ENCODE data around the gene GDI1. TPM values are rescaled to one million over a fixed set of nuclear protein-coding genes. Genes with fewer than 3 reads are reported as not detected.

The GDI1 gene
- total RNA-seq, 2 donors from 2014 or later = 157 to 187 TPM

DNA sequence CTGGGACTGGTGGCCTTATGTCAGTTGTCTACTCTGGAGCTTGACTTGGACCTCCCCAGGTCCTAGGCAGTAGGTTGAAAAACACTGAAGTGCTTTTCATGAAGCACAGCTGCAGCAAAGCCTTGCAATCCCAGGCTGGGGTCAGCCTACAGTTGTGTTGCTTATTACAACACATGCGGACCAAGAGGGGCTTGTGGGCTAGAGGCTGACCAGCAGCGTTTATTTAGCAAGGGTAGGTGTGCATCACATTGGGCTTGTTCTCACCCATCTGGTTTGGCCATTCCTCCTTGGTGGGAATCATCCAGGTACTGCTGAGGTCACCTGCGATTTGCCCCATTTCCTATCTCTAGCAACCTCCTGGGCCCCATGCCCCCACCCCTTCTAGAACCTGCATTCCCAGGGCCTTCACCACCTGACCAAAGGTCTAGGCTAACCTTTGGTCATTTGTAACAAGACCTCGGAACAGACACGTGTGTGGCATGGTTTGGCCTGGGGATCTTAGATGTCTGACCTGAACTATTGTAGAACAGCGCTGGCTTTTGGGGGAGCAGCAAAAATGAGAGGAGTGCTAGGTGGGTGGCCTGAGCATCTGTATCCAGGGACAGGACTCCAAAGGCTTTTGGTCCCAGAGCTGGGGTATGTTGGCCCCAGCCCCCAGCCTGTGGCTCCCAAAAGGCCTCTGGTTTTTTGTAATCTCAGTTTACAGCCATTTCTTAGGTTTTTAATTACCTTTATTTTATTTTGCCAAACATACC is 35.7 kb upstream of the GDI1 start:
- Mint-ChIP-seq H3K4me3 (peak overlapping the region; percentile 96), H3K27me3 (peaks cover 0 to 5% of the 10 kb centered on the region in 2 donors), H3K36me3 (peaks cover 16% of the 10 kb centered on the region), H3K4me1 (ENCODE audit: low read depth in 2 of 2) (peaks cover 8 to 21% of the 10 kb centered on the region in 2 donors), H3K9me3 (no peaks in the 10 kb centered on the region), H3K27ac (peak overlapping the region; percentile 96 to 98)
- no peak for DNase-seq (ENCODE audit: low spot score)
- ATAC-seq = no peak

DNA sequence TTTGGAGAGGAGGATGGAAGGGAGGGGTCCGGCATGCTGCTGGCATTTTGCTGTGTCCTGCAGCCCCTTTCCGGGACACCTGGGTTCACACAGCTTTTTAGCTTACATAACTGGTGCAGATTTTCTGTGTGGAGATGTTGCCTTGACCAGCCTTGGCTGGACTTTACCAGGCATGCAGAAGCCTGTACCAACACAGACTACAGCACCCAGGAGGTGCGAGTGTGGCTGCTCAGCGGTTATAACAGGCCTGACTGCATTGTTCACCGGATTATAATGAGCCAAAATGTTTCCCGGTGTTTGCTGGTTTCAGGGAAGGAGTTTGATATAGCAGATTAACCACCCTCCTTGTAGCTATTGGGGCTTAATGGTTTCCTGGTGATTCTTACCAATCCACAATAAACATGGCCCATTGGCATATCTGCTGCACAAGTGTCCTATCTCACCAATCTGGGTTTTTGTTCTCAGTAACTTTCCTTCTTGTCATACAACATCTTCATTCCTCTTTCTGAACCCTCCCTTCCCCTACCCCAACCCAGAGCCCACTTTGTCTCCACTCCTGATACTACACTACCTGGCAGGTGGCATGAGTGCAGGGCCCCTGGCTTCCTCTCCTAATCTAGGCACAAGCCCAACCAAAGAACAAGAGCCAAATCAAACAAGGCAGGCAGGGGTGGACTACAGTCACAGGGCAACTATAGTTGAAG is 34.9 kb upstream of the GDI1 start:
- Mint-ChIP-seq H3K9me3 (no peaks in the 10 kb centered on the region), H3K27me3 (peaks cover 0 to 5% of the 10 kb centered on the region in 2 donors), H3K27ac (no peak overlapping the region), H3K4me3 (no peak overlapping the region), H3K4me1 (ENCODE audit: low read depth in 2 of 2) (peaks cover 8 to 21% of the 10 kb centered on the region in 2 donors), H3K36me3 (peaks cover 16% of the 10 kb centered on the region)
- DNase-seq (ENCODE audit: low spot score) (no peak), ATAC-seq (no peak)

DNA sequence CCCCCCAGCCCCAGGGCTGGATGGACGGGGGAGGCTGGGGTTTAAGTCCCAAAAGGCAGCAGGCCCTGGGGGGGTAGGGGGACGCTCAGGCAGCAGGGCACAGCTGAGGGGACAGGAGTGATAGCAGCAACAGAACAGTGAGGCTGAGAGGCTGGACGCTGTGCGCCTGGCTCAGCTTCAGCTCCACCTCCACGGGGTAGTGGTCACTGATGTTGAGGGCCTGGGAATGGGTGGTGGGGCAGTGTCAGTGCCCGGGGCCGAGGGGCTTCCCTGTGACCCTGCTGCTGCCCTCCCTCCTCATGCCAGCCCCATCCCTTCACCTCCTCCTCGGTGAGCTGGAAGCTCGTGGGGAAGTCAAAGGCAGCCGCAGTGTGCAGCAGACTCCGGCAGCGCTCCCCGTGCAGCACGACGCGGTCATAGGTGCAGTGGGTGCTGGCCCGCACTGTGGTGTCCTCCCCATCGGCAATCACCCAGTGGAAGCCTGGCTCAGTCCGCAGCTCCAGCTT is 34.3 kb upstream of the GDI1 start:
- no peak for ATAC-seq

DNA sequence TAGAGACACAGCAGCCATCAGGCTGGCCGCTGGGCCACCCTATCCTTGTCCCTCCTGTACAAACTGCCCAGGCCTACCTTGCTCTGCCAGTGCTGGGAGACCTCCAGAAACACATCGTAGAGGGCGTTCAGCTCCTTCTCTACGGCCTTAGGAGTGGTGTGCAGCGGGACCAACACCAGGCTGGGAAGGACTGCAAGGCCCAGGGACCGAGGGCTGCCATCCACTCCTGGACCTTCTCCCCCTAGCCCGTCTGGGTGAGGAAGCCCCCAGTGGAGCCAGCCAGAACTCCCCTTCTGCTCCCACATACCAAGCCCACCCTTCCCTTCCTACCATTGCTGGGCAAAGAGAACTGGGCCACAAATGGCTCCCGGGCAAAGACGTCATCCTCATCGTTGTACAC is 33.8 kb upstream of the GDI1 start:
- H3K4me1 Mint-ChIP-seq (ENCODE audit: low read depth in 2 of 2) = peaks cover 8 to 18% of the 10 kb centered on the region in 2 donors
- H3K9me3 Mint-ChIP-seq = no peaks in the 10 kb centered on the region
- peaks cover 0 to 5% of the 10 kb centered on the region in 2 donors for H3K27me3 Mint-ChIP-seq
- ATAC-seq = no peak
- peaks cover 16% of the 10 kb centered on the region for H3K36me3 Mint-ChIP-seq
- H3K4me3 Mint-ChIP-seq = no peak overlapping the region
- H3K27ac Mint-ChIP-seq = no peak overlapping the region
- no peak for DNase-seq (ENCODE audit: low spot score)

More for the DNA sequence above, 34.3 kb upstream of the GDI1 start:
- Mint-ChIP-seq H3K27me3 (peaks cover 0 to 5% of the 10 kb centered on the region in 2 donors), H3K9me3 (no peaks in the 10 kb centered on the region), H3K4me3 (no peak overlapping the region), H3K36me3 (peaks cover 16% of the 10 kb centered on the region), H3K4me1 (ENCODE audit: low read depth in 2 of 2) (peaks cover 8 to 21% of the 10 kb centered on the region in 2 donors), H3K27ac (no peak overlapping the region)
- DNase-seq (ENCODE audit: low spot score) = no peak

DNA sequence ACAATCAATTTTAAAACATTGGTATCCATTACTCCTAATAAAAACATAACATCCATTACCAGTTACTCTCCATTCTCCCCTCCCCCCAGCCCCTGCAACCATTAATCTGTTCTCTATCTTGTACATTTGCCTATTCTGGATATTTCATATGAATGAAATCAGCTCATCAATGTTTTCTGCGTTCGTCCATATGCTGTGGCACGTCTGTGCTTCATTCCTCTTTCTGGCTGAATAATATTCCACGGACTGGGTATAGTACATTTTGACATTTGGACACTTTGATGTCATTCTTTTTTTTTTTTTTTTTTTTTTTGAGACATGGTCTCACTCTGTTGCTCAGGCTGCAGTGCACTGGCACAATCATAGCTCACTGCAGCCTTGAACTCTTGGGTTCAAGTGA is 33.1 kb upstream of the GDI1 start:
- Mint-ChIP-seq H3K4me3 (no peak overlapping the region), H3K4me1 (ENCODE audit: low read depth in 2 of 2) (peaks cover 11 to 17% of the 10 kb centered on the region in 2 donors), H3K9me3 (no peaks in the 10 kb centered on the region), H3K27me3 (peaks cover 0 to 9% of the 10 kb centered on the region in 2 donors), H3K27ac (peak overlapping the region in 1 of 2 donors; percentile 22), H3K36me3 (peaks cover 11% of the 10 kb centered on the region)
- ATAC-seq (no peak), DNase-seq (ENCODE audit: low spot score) (no peak)

DNA sequence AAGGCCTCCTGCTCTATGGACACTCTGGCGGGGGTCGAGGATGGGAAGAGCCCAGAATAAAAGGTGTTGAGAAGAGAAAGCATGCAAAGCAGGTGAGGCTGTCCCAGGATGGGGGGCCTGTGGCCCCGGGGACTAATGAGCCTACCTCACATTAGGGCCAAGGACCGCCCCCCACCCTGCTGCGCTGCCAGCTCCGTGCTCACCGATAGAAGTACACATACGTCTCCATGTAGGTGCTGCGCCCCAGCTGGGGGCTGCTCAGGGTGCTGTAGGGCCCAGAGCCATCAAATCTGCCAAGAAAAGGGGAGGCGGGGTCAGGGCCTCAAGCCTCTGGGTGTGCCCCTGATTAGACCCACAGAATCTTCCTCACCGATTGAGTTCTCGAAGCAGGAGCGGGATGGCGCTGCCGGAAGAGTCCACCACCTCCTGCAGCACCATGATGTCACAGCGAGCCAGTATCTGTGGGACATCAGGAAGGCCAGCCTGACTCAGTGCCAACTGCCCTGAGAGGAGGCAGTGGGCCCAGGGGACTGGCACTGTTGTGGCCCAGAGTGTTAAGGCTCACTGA is 32.2 kb upstream of the GDI1 start:
- DNase-seq (ENCODE audit: low spot score) (no peak), ATAC-seq (no peak)
- peaks cover 10 to 15% of the 10 kb centered on the region in 2 donors for H3K4me1 Mint-ChIP-seq (ENCODE audit: low read depth in 2 of 2)
- H3K9me3 Mint-ChIP-seq = no peaks in the 10 kb centered on the region
- H3K36me3 Mint-ChIP-seq = peaks cover 2% of the 10 kb centered on the region
- H3K27me3 Mint-ChIP-seq = peaks cover 0 to 9% of the 10 kb centered on the region in 2 donors
- H3K27ac Mint-ChIP-seq = peak overlapping the region in 1 of 2 donors; percentile 22
- no peak overlapping the region for H3K4me3 Mint-ChIP-seq

DNA sequence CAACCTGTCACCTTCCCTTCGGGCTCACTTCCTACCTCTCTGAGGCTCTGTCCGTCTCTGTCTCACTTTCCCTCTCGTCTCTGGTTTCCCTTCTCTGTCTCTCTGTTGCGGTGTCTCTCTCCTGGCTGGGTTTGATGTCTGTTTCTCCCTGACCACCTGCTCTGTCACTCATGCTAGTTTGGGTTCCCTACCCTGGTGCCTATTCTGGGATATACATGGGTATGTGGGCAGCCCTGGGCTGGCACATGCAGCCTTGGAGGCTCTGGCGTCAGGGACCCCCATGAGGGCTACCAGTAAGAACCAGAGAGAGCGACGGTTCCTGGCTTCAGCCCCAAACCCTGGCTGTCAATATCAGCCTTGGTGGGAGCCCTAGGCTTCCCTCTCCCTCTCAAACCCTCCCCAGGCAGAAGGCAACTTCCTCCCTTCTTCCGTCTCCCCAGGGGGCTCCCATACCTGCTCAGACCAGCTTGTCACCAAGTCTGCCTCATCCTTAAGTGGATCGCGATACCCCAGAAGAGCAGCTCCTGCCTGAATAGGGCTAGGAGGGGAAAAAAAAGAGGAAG is 28.2 kb upstream of the GDI1 start:
- Mint-ChIP-seq H3K4me1 (ENCODE audit: low read depth in 2 of 2) (peaks cover 14 to 15% of the 10 kb centered on the region in 2 donors), H3K4me3 (peak overlapping the region; percentile 82), H3K9me3 (no peaks in the 10 kb centered on the region), H3K27ac (peak overlapping the region; percentile 62 to 83), H3K27me3 (peaks cover 0 to 9% of the 10 kb centered on the region in 2 donors), H3K36me3 (no peaks in the 10 kb centered on the region)
- ATAC-seq (no peak), DNase-seq (ENCODE audit: low spot score) (no peak)

DNA sequence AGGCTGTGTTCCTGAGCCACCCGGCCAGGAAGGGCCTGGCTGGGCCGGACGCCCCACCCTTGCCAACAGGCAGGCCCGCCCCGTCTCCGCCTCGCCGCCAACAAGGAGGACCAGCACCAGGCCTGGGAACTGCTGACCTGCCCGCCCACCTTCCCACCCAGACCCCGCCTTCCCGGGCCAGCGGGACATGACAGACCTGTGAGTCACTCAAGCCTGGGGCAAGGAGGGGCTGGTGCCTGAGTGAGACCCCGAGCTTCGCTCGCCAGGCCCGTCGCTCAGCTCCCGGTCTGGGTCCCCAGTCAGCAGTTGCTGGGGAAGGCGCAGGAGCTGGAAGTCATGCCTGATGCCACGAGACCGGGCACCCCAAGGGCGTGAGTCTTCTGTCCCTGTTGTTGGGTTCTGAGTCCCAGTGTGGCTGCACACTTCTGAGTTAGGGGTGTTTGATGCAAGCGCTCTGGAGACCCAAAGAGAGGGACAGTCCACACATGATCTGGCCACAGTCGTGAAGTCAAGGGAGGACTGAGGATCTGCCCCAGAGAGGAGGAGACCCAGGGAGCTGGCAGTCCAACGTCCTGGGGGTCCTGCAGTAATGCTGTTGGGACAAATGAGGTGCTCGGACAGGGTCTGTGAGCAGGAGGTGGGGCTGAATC is 27.6 kb upstream of the GDI1 start, which contains the start of gene DNASE1L1:
Gene DNASE1L1, minus strand, starts transcription at position 33 of the 650 bp plus-strand sequence. CDS start 3,686 bp downstream, outside the sequence.
- peak within 1 kb of the TSS; percentile 82 for H3K4me3 Mint-ChIP-seq
- ATAC-seq = peak; percentile 61 to 82
- H3K4me1 Mint-ChIP-seq (ENCODE audit: low read depth in 2 of 2) = peaks cover 14 to 15% of the 10 kb centered on the region in 2 donors
- peak within 1 kb of the TSS; percentile 71 to 83 for H3K27ac Mint-ChIP-seq
- peaks cover 0 to 7% of the 10 kb centered on the region in 2 donors for H3K27me3 Mint-ChIP-seq
- H3K36me3 Mint-ChIP-seq = no peaks in the 10 kb centered on the region
- no peaks in the 10 kb centered on the region for H3K9me3 Mint-ChIP-seq
- DNase-seq (ENCODE audit: low spot score) = peak; percentile 83

DNA sequence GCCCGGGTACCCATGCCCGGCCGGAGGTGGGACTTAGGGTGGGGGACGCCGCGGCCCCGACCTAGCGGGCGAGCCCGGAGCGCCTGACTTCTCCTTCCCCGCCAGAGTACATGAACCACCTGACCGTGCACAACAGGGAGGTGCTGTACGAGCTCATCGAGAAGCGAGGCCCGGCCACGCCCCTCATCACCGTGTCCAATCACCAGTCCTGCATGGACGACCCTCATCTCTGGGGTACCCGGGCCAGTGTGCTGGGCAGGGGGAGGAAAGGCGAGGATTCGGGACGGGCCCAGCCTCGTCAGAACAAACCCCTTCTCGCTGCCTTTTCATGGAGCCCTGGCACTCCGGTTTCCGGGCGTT is 25.0 kb upstream of the GDI1 start:
- Mint-ChIP-seq H3K36me3 (no peaks in the 10 kb centered on the region), H3K9me3 (no peaks in the 10 kb centered on the region), H3K27me3 (peaks cover 0 to 7% of the 10 kb centered on the region in 2 donors), H3K4me3 (peak overlapping the region; percentile 75), H3K27ac (peak overlapping the region; percentile 41 to 80), H3K4me1 (ENCODE audit: low read depth in 2 of 2) (peaks cover 14 to 15% of the 10 kb centered on the region in 2 donors)
- DNase-seq (ENCODE audit: low spot score) = peak; percentile 62
- peak; percentile 68 to 81 for ATAC-seq

DNA sequence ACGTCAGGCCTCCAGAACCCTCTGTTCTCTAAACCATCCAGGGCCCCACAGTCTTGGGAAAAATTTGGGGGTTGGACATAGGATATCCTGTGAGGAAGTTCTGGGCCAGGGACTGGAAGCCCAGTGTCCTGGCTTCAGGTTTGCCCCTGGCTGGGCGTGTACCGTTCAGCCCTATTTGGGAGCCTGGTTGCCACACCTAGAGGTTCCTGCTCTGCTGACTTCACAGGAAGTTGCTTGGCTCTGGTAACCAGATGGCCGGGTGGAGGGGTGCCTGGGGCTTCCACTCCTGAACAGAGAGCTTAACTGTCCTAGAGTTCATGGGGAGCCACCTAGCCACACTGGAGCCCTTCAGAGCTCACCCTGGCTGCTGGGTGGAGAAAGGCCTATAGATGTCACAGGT is 24.5 kb upstream of the GDI1 start:
- Mint-ChIP-seq H3K36me3 (no peaks in the 10 kb centered on the region), H3K27ac (peak overlapping the region; percentile 41 to 80), H3K4me3 (peak overlapping the region; percentile 75), H3K27me3 (peaks cover 0 to 7% of the 10 kb centered on the region in 2 donors), H3K9me3 (no peaks in the 10 kb centered on the region), H3K4me1 (ENCODE audit: low read depth in 2 of 2) (peaks cover 14 to 15% of the 10 kb centered on the region in 2 donors)
- no peak for DNase-seq (ENCODE audit: low spot score)
- peak; percentile 16 to 65 for ATAC-seq

DNA sequence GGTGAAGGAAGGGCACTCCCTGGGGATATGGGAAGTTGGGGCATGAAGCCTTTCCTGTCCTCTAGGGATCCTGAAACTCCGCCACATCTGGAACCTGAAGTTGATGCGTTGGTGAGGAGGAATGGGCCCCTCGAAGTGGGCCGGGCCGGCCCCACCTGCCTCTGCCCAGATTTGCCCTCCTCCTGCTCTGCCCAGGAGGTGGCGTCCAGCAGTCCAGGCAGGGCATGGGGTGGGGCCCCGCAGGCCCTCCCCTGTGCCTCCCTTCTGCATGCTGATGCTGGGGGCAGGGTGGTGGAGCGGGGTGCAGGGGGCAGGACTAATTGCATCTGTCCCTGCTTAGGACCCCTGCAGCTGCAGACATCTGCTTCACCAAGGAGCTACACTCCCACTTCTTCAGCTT is 23.8 kb upstream of the GDI1 start:
- Mint-ChIP-seq H3K27ac (peak overlapping the region; percentile 41 to 80), H3K27me3 (peaks cover 0 to 7% of the 10 kb centered on the region in 2 donors)
- no peak for ATAC-seq

DNA sequence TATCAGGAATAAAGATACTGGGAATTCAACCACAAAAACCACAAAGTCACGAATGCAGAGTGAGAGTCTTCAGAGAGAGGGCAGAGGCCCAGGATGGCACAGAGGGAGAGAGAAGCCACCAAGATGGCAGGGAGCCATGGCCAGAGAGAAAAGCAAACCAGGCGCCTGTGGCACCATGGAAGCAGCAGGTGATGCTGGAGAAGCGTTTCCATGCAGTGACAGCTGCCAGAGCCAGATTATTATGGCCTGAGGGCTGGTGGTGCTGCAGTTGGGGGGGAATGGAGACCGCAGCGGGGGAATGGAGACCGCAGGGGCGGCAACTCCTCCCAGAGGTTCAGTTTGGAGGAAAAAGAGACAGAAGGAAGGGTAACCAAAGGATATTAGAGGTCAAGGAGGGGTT is 19.8 kb upstream of the GDI1 start:
- peaks cover 6 to 8% of the 10 kb centered on the region in 2 donors for H3K4me1 Mint-ChIP-seq (ENCODE audit: low read depth in 2 of 2)
- ATAC-seq = no peak
- H3K9me3 Mint-ChIP-seq = no peaks in the 10 kb centered on the region
- DNase-seq (ENCODE audit: low spot score) = no peak
- H3K27me3 Mint-ChIP-seq = peaks cover 0 to 2% of the 10 kb centered on the region in 2 donors
- peak overlapping the region in 1 of 2 donors; percentile 68 for H3K27ac Mint-ChIP-seq
- H3K4me3 Mint-ChIP-seq = no peak overlapping the region
- no peaks in the 10 kb centered on the region for H3K36me3 Mint-ChIP-seq

More for the DNA sequence above, 23.8 kb upstream of the GDI1 start:
- DNase-seq (ENCODE audit: low spot score) = no peak
- H3K36me3 Mint-ChIP-seq = no peaks in the 10 kb centered on the region
- H3K4me3 Mint-ChIP-seq = peak overlapping the region; percentile 75
- peaks cover 14 to 15% of the 10 kb centered on the region in 2 donors for H3K4me1 Mint-ChIP-seq (ENCODE audit: low read depth in 2 of 2)
- no peaks in the 10 kb centered on the region for H3K9me3 Mint-ChIP-seq

DNA sequence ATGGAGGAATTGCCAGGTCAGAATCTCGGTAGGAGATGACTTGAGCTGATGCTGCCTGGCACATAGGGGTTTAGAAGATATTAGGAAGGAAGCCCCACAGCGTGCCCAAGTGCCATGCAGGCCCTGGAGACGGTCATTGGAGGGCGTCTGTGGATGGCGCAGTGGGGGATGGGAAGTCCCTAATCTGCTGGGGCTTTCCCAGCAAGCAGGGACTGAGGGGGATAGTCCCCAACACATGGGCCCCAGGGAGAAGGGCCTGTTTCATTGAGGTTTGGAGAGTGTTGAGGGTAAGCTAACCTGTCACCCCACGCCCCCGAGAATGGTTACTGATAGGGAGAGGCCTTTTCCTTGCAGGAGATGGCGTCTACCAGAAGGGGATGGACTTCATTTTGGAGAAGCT is 17.8 kb upstream of the GDI1 start:
- no peak overlapping the region for H3K4me3 Mint-ChIP-seq
- peaks cover 0 to 6% of the 10 kb centered on the region in 2 donors for H3K4me1 Mint-ChIP-seq (ENCODE audit: low read depth in 2 of 2)
- peaks cover 0 to 2% of the 10 kb centered on the region in 2 donors for H3K27me3 Mint-ChIP-seq
- no peaks in the 10 kb centered on the region for H3K36me3 Mint-ChIP-seq
- DNase-seq (ENCODE audit: low spot score) (no peak), ATAC-seq (no peak)
- peak overlapping the region in 1 of 2 donors; percentile 23 for H3K27ac Mint-ChIP-seq
- H3K9me3 Mint-ChIP-seq = no peaks in the 10 kb centered on the region
